SU-DHL-6 (cell line): ENCODE data around the gene PHF13.

Experiments used
- H2AFZ ChIP-seq: fragments of 200-600 bp; sonication (generic); 2 replicates; pipeline ENCODE4 v1.6.1; 2014; ENCODE audit warnings: low read depth, mild to moderate bottlenecking, moderate library complexity, mixed read lengths, antibody characterized with exemption, low read length; ENCODE audit not compliant: severe bottlenecking
- H3F3A ChIP-seq: fragments of 200-600 bp; shearing (Covaris generic); 2 replicates; pipeline ENCODE4 v1.6.0; 2016; ENCODE audit warnings: antibody characterized with exemption, mild to moderate bottlenecking; ENCODE audit not compliant: insufficient read depth
- H3K27ac ChIP-seq: fragments of 200-600 bp; sonication (generic); 2 replicates; pipeline ENCODE4 v1.5.1; 2016; ENCODE audit warnings: low read depth, mild to moderate bottlenecking, low read length, moderate library complexity, mixed read lengths
- H3K27me3 ChIP-seq: fragments of 200-600 bp; sonication (generic), shearing (Covaris generic); 2 replicates; pipeline ENCODE4 v1.6.0; 2014; ENCODE audit warnings: mild to moderate bottlenecking, low read length
- H3K36me3 ChIP-seq: fragments of 200-600 bp; sonication (generic); 2 replicates; pipeline ENCODE4 v1.6.1; 2014; ENCODE audit warnings: mild to moderate bottlenecking, low read length, mixed read lengths
- H3K4me2 ChIP-seq: fragments of 300-600, 200-600 bp; shearing (Covaris generic), sonication (generic); 2 replicates; pipeline ENCODE4 v1.6.0; 2014; ENCODE audit warnings: low read length, low read depth, mild to moderate bottlenecking; ENCODE audit not compliant: poor library complexity, severe bottlenecking
- H3K4me3 ChIP-seq: fragments of 200-600 bp; sonication (generic); 2 replicates; pipeline ENCODE4 v1.5.1; 2014; ENCODE audit warnings: antibody characterized with exemption, low read length, mild to moderate bottlenecking, mixed read lengths; ENCODE audit not compliant: insufficient read depth, poor library complexity, severe bottlenecking
- H3K79me2 ChIP-seq: fragments of 200-600 bp; sonication (generic); 2 replicates; pipeline ENCODE4 v1.6.1; 2014; ENCODE audit warnings: mild to moderate bottlenecking, low read length, moderate library complexity; ENCODE audit not compliant: insufficient read depth
- H3K9ac ChIP-seq: fragments of 200-600 bp; sonication (generic); 2 replicates; pipeline ENCODE4 v1.7.0; 2014; ENCODE audit warnings: mild to moderate bottlenecking, low read length
- H3K9me2 ChIP-seq: fragments of 200-600 bp; sonication (generic); replicated peaks from 2 replicates; pipeline ENCODE4 v1.6.1; 2014; ENCODE audit warnings: low read length; ENCODE audit not compliant: insufficient read depth
- H3K9me3 ChIP-seq: fragments of 200-600 bp; sonication (generic); 2 replicates; pipeline ENCODE4 v1.6.1; 2014; ENCODE audit warnings: low read length, mixed read lengths; ENCODE audit not compliant: insufficient read depth
- H4K20me1 ChIP-seq: fragments of 200-600 bp; sonication (generic); 2 replicates; pipeline ENCODE4 v1.6.1; 2014; ENCODE audit warnings: low read depth, mild to moderate bottlenecking, antibody characterized with exemption, low read length, moderate library complexity, mixed read lengths
- CTCF ChIP-seq: fragments of 200-600 bp; sonication (generic); IDR thresholded peaks from one replicate; pipeline ENCODE4 v1.5.1; 2017; ENCODE audit warnings: antibody characterized with exemption, mild to moderate bottlenecking, low read length, moderate library complexity; ENCODE audit not compliant: insufficient read depth, poor library complexity, severe bottlenecking
- EZH2phosphoT487 ChIP-seq: fragments of 200-600 bp; sonication (generic), shearing (Covaris generic); conservative IDR thresholded peaks from 2 replicates; pipeline ENCODE4 v1.6.1; 2018; ENCODE audit warnings: mild to moderate bottlenecking, antibody characterized with exemption, low read length, moderate library complexity, mixed read lengths

Gene PHF13

GRCh38 chr1:6585081-6585722, 28.3 kb upstream of the PHF13 start:
- Histone ChIP-seq H3K27me3 (no peaks in the 10 kb centered on the region), H3F3A (no peaks in the 10 kb centered on the region), H3K79me2 (peaks cover 11% of the 10 kb centered on the region; the same call in 1 of the 2 replicates), H3K9ac (no peak overlapping the region), H2AFZ (no peak overlapping the region), H3K9me3 (no peaks in the 10 kb centered on the region), H3K9me2 (no peaks in the 10 kb centered on the region), H3K27ac (no peak overlapping the region), H3K4me3 (no peak overlapping the region), H3K4me2 (no peak overlapping the region), H4K20me1 (no peaks in the 10 kb centered on the region), H3K36me3 (no peaks in the 10 kb centered on the region)
- no peak for TF ChIP-seq CTCF
- no peak for TF ChIP-seq EZH2phosphoT487

- Histone ChIP-seq H3K27me3 (no peaks in the 10 kb centered on the region), H3K79me2 (peaks cover 5% of the 10 kb centered on the region; the same call in 1 of the 2 replicates), H4K20me1 (no peaks in the 10 kb centered on the region), H3K36me3 (no peaks in the 10 kb centered on the region), H2AFZ (no peak overlapping the region), H3K27ac (no peak overlapping the region), H3K4me2 (no peak overlapping the region), H3K9me2 (no peaks in the 10 kb centered on the region), H3K9me3 (no peaks in the 10 kb centered on the region), H3K9ac (no peak overlapping the region), H3F3A (no peaks in the 10 kb centered on the region), H3K4me3 (no peak overlapping the region)
- TF ChIP-seq EZH2phosphoT487 (no peak), CTCF (no peak)
Observed at GRCh38 chr1:6585841-6586240, 27.7 kb upstream of the PHF13 start.

- no peak for TF ChIP-seq CTCF
- TF ChIP-seq EZH2phosphoT487: no peak
- H3K36me3 ChIP-seq: no peaks in the 10 kb centered on the region
- no peak overlapping the region for H3K4me2 ChIP-seq
- H3K79me2 ChIP-seq: no peaks in the 10 kb centered on the region
- H3F3A ChIP-seq: no peaks in the 10 kb centered on the region
- H3K9me3 ChIP-seq: no peaks in the 10 kb centered on the region
- H3K27me3 ChIP-seq: no peaks in the 10 kb centered on the region
- H3K9ac ChIP-seq: no peak overlapping the region
- H4K20me1 ChIP-seq: no peaks in the 10 kb centered on the region
- H3K9me2 ChIP-seq: no peaks in the 10 kb centered on the region
- no peak overlapping the region for H3K27ac ChIP-seq
- H2AFZ ChIP-seq: no peak overlapping the region
- no peak overlapping the region for H3K4me3 ChIP-seq
Observed at GRCh38 chr1:6586404-6586816, 27.1 kb upstream of the PHF13 start.
